ENCODE measurements around the gene MIX23. TPM values are rescaled to one million over a fixed set of nuclear protein-coding genes. Genes with fewer than 3 reads are reported as not detected.
"Not testable (repeated sequence)": the region's sequence is repeated elsewhere in the genome, so short reads cannot be mapped to it uniquely, and the experiment has no call there.

Gene MIX23
- total and polyA plus RNA-seq, 3 experiments from 2014 or later = 11.3 to 175 (median 140) TPM

DNA sequence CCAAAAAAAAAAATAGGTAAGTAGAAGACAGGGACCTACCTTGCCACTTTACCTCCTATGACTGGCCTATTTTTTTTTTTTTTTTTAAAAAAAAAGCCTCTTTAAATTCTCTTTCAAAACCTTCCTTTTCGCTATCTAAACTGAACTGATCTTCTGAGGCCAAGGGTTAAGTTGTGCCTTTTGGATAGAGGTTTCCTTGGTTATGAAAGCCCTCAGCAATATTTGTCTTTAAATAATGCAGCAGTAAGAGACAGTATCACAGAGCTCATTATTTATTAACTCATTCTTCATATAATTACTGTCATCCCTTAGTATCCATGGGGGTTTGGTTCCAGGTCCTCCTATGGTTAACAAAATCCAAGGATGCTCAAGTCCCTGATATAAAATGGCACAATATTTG, 9.0 kb downstream of the MIX23 start:
- CTCF ChIA-PET = no interaction called here

GRCh38 chr3:122366379-122366749, 16.7 kb downstream of the MIX23 start:
- Histone ChIP-seq H3K4me3 (ENCODE audit: low read length) (no peak overlapping the region), H3K4me1 (ENCODE audit: insufficient read depth, low read length) (no peaks in the 10 kb centered on the region), H3K9me3 (ENCODE audit: low read length) (no peaks in the 10 kb centered on the region), H3K36me3 (ENCODE audit: insufficient read depth, low read length) (peaks cover 14% of the 10 kb centered on the region), H3K27me3 (ENCODE audit: insufficient read depth, low read length, poor library complexity, severe bottlenecking) (no peaks in the 10 kb centered on the region), H3K27ac (ENCODE audit: low read depth, low read length) (no peak overlapping the region)
- Mint-ChIP-seq H3K27me3 (no peaks in the 10 kb centered on the region), H3K9me3 (no peaks in the 10 kb centered on the region), H3K4me1 (no peaks in the 10 kb centered on the region), H3K4me3 (no peak overlapping the region), H3K27ac (no peak overlapping the region), H3K36me3 (peaks cover 3 to 80% (median 16%) of the 10 kb centered on the region in 3 donors)
- no peak for DNase-seq
- CTCF ChIA-PET = no interaction called here
- POLR2A ChIA-PET = no interaction called here

More for the DNA sequence above, 9.0 kb downstream of the MIX23 start:
- H3K4me1 ChIP-seq (ENCODE audit: insufficient read depth, low read length) = no peaks in the 10 kb centered on the region
- Mint-ChIP-seq H3K4me3 (no peak overlapping the region), H3K36me3 (peaks cover 0 to 39% (median 12%) of the 10 kb centered on the region in 3 donors), H3K9me3 (no peaks in the 10 kb centered on the region), H3K27ac (peak overlapping the region in 1 of 8 donors; percentile 19), H3K4me1 (peaks cover 0 to 7% (median 0%) of the 10 kb centered on the region in 3 donors), H3K27me3 (no peaks in the 10 kb centered on the region)
- H3K36me3 ChIP-seq (ENCODE audit: insufficient read depth, low read length) = peaks cover 4% of the 10 kb centered on the region
- DNase-seq = no peak
- no peaks in the 10 kb centered on the region for H3K9me3 ChIP-seq (ENCODE audit: low read length)
- H3K27me3 ChIP-seq (ENCODE audit: insufficient read depth, low read length, poor library complexity, severe bottlenecking) = no peaks in the 10 kb centered on the region
- POLR2A ChIA-PET = no interaction called here
- H3K27ac ChIP-seq (ENCODE audit: low read depth, low read length) = no peak overlapping the region
- H3K4me3 ChIP-seq (ENCODE audit: low read length) = no peak overlapping the region

GRCh38 chr3:122365582-122366378, 17.3 kb downstream of the MIX23 start:
- H3K4me1 Mint-ChIP-seq; H3K9me3 Mint-ChIP-seq; H3K9me3 ChIP-seq (ENCODE audit: low read length); H3K4me3 ChIP-seq (ENCODE audit: low read length); H3K4me3 Mint-ChIP-seq; POLR2A ChIA-PET; DNase-seq; H3K27ac ChIP-seq (ENCODE audit: low read depth, low read length); H3K27me3 ChIP-seq (ENCODE audit: insufficient read depth, low read length, poor library complexity, severe bottlenecking); H3K4me1 ChIP-seq (ENCODE audit: insufficient read depth, low read length); CTCF ChIA-PET; H3K27me3 Mint-ChIP-seq: not testable (repeated sequence)
- H3K36me3 Mint-ChIP-seq = peaks cover 3 to 77% (median 14%) of the 10 kb centered on the region in 3 donors
- peak overlapping the region in 1 of 8 donors; percentile 19 for H3K27ac Mint-ChIP-seq
- H3K36me3 ChIP-seq (ENCODE audit: insufficient read depth, low read length) = peaks cover 14% of the 10 kb centered on the region

GRCh38 chr3:122365073-122365472, 18.0 kb downstream of the MIX23 start:
- POLR2A ChIA-PET = no interaction called here
- CTCF ChIA-PET = no interaction called here
- H3K27ac Mint-ChIP-seq = no peak overlapping the region
- H3K4me1 Mint-ChIP-seq = no peaks in the 10 kb centered on the region
- H3K4me3 Mint-ChIP-seq = no peak overlapping the region
- Histone ChIP-seq H3K27me3 (ENCODE audit: insufficient read depth, low read length, poor library complexity, severe bottlenecking) (no peaks in the 10 kb centered on the region), H3K27ac (ENCODE audit: low read depth, low read length) (no peak overlapping the region), H3K36me3 (ENCODE audit: insufficient read depth, low read length) (peaks cover 14% of the 10 kb centered on the region), H3K4me3 (ENCODE audit: low read length) (no peak overlapping the region), H3K9me3 (ENCODE audit: low read length) (no peaks in the 10 kb centered on the region), H3K4me1 (ENCODE audit: insufficient read depth, low read length) (no peaks in the 10 kb centered on the region)
- DNase-seq = no peak
- peaks cover 3 to 74% (median 16%) of the 10 kb centered on the region in 3 donors for H3K36me3 Mint-ChIP-seq
- no peaks in the 10 kb centered on the region for H3K9me3 Mint-ChIP-seq
- H3K27me3 Mint-ChIP-seq = no peaks in the 10 kb centered on the region

DNA sequence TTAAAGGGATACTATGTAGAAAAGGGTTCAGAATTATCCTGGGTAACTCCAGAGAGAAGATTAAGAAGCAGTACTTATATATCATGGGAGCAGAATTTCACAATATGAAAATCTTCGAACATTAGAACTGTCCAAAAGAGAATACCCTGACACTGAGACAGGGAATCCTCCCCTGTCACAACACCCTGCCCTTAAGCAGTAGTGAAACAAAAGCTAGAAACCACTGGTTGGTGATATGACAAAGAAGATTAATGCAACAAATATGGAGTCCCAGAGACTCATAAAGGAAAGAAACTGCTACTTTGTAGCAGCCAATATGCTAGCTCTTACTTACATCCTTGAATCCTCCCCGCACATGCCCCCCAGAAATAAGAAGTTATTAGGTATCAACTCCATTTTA, 18.5 kb downstream of the MIX23 start:
- Histone ChIP-seq H3K9me3 (ENCODE audit: low read length) (no peaks in the 10 kb centered on the region), H3K36me3 (ENCODE audit: insufficient read depth, low read length) (peaks cover 14% of the 10 kb centered on the region), H3K27me3 (ENCODE audit: insufficient read depth, low read length, poor library complexity, severe bottlenecking) (no peaks in the 10 kb centered on the region), H3K4me1 (ENCODE audit: insufficient read depth, low read length) (no peaks in the 10 kb centered on the region), H3K27ac (ENCODE audit: low read depth, low read length) (no peak overlapping the region), H3K4me3 (ENCODE audit: low read length) (no peak overlapping the region)
- Mint-ChIP-seq H3K36me3 (peaks cover 3 to 73% (median 16%) of the 10 kb centered on the region in 3 donors), H3K27me3 (no peaks in the 10 kb centered on the region), H3K9me3 (no peaks in the 10 kb centered on the region), H3K27ac (no peak overlapping the region), H3K4me1 (no peaks in the 10 kb centered on the region), H3K4me3 (no peak overlapping the region)
- CTCF ChIA-PET = no interaction called here
- DNase-seq = no peak
- POLR2A ChIA-PET = no interaction called here

GRCh38 chr3:122362026-122362425, 21.0 kb downstream of the MIX23 start:
- Mint-ChIP-seq H3K4me1 (no peaks in the 10 kb centered on the region), H3K36me3 (peaks cover 0 to 69% (median 11%) of the 10 kb centered on the region in 3 donors), H3K9me3 (no peaks in the 10 kb centered on the region), H3K27me3 (no peaks in the 10 kb centered on the region), H3K4me3 (no peak overlapping the region), H3K27ac (no peak overlapping the region)
- H3K9me3 ChIP-seq (ENCODE audit: low read length) = no peaks in the 10 kb centered on the region
- H3K27ac ChIP-seq (ENCODE audit: low read depth, low read length) = no peak overlapping the region
- POLR2A ChIA-PET = no interaction called here
- CTCF ChIA-PET = no interaction called here
- H3K27me3 ChIP-seq (ENCODE audit: insufficient read depth, low read length, poor library complexity, severe bottlenecking) = no peaks in the 10 kb centered on the region
- H3K4me3 ChIP-seq (ENCODE audit: low read length) = no peak overlapping the region
- no peaks in the 10 kb centered on the region for H3K4me1 ChIP-seq (ENCODE audit: insufficient read depth, low read length)
- no peak for DNase-seq
- peaks cover 7% of the 10 kb centered on the region for H3K36me3 ChIP-seq (ENCODE audit: insufficient read depth, low read length)

DNA sequence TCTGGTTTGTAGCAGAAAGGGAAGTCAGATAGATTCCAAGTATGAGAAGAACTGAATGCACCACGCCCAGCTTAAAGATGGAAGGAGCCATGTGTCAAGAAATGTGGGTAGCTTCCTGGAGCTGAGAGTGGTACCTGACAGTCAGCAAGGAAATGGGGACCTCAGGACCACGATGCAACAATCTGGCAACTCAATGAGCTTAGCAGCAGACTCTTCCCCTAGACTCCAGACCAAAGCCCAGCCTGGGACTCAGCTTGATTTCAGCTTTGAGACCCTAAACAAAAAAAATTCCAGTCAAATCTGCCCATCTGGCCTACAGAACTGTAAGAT, 24.4 kb downstream of the MIX23 start:
- Histone ChIP-seq H3K36me3 (ENCODE audit: insufficient read depth, low read length) (no peaks in the 10 kb centered on the region), H3K4me1 (ENCODE audit: insufficient read depth, low read length) (no peaks in the 10 kb centered on the region), H3K9me3 (ENCODE audit: low read length) (no peaks in the 10 kb centered on the region), H3K27ac (ENCODE audit: low read depth, low read length) (no peak overlapping the region), H3K27me3 (ENCODE audit: insufficient read depth, low read length, poor library complexity, severe bottlenecking) (no peaks in the 10 kb centered on the region), H3K4me3 (ENCODE audit: low read length) (no peak overlapping the region)
- DNase-seq = no peak
- no peak overlapping the region for H3K4me3 Mint-ChIP-seq
- POLR2A ChIA-PET = no interaction called here
- peaks cover 0 to 40% (median 9%) of the 10 kb centered on the region in 3 donors for H3K36me3 Mint-ChIP-seq
- no peaks in the 10 kb centered on the region for H3K4me1 Mint-ChIP-seq
- CTCF ChIA-PET = interaction anchor here (0.8 kb wide), 1 partner anchor 26 kb away, joined by 3 read pairs; the partner anchor contains the start of gene FAM162A
- peak overlapping the region in 3 of 8 donors; percentile 33 to 74 (median 52) for H3K27ac Mint-ChIP-seq
- H3K9me3 Mint-ChIP-seq = no peaks in the 10 kb centered on the region
- no peaks in the 10 kb centered on the region for H3K27me3 Mint-ChIP-seq

DNA sequence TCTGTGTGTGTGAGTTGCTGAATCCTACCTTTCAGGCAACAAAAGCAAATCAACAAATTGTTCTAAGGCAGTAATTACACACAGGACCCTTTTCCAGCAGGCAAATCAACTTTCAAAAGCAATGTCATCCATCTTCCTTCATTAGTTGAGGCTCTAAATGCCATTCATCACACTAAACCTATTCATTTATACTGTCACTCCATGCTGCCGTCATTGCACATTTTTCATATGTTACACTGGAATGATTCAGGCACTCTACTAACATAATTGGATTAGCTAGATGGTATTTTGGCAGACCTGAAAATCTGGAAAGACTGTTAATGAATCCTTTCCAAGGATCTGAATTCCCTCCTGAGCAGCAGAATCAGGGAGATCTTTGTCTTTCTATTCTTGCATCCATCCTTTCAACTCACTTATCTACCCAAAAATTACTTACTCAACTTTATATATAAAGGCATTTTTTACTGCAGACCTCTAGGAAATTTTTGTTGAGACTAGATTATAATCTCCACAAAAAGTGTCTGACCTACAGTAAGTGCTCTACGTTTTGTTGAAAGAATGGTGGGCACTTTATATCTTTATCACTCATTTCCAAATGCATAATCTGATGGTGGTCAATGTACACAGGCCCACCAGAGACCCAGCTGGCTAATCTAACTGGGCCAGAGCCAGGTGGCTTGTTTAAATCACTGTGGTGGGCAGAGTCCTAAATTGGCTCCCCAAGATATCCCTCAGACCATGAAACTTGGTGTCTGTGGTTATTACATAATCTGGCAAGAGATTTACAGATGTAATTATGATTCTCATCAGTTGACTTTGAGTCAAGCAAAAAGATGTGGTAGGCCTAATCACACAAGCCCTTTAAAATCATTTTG, 25.0 kb downstream of the MIX23 start:
- DNase-seq = no peak
- ChIA-PET CTCF (interaction anchor here (0.8 kb wide), 1 partner anchor 26 kb away, joined by 3 read pairs; the partner anchor contains the start of gene FAM162A), POLR2A (no interaction called here)
- Histone ChIP-seq H3K4me3 (ENCODE audit: low read length) (no peak overlapping the region), H3K4me1 (ENCODE audit: insufficient read depth, low read length) (no peaks in the 10 kb centered on the region), H3K36me3 (ENCODE audit: insufficient read depth, low read length) (no peaks in the 10 kb centered on the region), H3K27me3 (ENCODE audit: insufficient read depth, low read length, poor library complexity, severe bottlenecking) (no peaks in the 10 kb centered on the region), H3K9me3 (ENCODE audit: low read length) (no peaks in the 10 kb centered on the region), H3K27ac (ENCODE audit: low read depth, low read length) (no peak overlapping the region)
- Mint-ChIP-seq H3K4me1 (no peaks in the 10 kb centered on the region), H3K9me3 (no peaks in the 10 kb centered on the region), H3K36me3 (peaks cover 0 to 34% (median 9%) of the 10 kb centered on the region in 3 donors), H3K27me3 (no peaks in the 10 kb centered on the region), H3K4me3 (no peak overlapping the region), H3K27ac (peak overlapping the region in 4 of 8 donors; percentile 30 to 74 (median 46))

Data from CD8-positive, alpha-beta memory T cell (primary cell).